NCI-H2227 (cell line): ENCODE data around the gene RAD51B.
"Not testable (repeated sequence)": the region's sequence is repeated elsewhere in the genome, so short reads cannot be mapped to it uniquely, and the experiment has no call there.

Source experiments
- DNase-seq: peaks from one replicate; lab custom pipeline; 2025; ENCODE audit not compliant: unreplicated experiment; lab: John Stamatoyannopoulos, UW

Gene RAD51B

DNA sequence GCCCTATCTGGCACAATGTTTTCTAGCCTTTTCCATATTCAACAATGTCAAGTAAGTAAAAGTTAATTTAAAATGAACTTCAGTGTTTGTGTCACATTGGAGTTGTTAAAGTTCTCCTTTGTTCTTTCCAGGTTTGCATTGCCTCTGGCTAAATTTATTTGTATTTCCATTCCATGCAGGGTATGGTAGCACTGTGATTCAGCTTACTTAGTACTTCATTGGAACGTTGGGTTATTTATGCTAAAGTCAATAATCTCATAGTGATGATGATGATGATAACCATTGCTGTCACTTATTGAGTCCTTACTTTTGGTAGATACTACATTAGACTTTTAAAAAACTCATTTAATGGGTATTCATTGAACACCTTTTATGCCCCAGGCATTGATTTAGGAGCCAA, 286.9 kb downstream of the RAD51B start:
- no peak for DNase-seq

DNA sequence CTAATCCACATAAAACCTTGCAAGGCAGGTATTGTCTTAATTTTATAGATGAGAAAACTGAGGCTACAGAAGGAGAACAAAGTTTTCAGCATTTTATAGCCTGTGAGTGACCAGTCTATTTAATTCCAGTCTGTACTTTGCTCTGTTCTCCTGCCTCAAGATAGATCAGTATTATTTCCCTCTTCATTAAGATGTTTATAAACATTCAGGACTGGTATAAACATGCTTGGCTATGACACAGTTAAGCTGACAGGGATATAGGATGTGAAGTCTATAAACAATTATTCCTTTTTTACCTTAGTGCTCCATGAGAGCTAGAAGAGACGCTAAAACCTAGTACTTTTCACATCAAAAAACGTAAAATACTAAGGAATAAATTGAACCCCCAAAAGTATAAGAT, 287.3 kb downstream of the RAD51B start:
- DNase-seq, result no peak

DNA sequence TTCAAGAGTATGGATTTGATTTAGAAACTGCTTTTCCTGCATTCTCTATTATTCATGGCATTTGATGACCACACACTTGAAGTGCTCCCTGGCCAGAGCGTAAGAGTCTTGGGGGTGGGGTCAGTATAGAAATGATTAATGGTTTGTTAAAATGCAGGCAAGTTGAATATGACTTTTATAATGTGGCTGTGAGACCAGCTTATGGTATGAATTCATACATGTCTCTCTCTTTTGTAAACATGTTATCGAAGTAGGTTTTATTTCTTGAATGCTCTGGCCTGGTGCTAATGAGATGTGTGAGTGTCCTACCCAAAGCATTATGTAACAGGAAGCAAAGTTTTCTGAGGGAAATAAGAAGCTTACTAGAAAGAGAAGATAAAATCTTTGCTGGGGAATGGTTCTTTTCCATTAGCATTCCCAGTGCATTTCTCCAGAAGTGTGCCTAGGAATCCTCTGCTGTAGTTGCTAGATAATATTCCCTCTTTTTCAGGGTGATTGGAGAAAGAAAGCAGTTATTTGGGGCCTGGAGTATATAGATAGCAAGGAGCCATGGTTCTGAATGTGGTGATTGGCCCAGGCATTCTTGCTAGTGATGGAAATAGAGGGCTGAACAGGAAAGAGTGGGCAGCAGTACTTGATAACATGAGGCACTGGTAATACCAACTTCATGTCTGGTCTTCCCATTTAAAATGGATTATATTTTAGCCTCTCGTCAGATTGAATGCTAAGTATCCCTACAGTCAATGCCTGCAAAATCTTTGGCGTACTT, 289.7 kb downstream of the RAD51B start:
- DNase-seq, result no peak

DNA sequence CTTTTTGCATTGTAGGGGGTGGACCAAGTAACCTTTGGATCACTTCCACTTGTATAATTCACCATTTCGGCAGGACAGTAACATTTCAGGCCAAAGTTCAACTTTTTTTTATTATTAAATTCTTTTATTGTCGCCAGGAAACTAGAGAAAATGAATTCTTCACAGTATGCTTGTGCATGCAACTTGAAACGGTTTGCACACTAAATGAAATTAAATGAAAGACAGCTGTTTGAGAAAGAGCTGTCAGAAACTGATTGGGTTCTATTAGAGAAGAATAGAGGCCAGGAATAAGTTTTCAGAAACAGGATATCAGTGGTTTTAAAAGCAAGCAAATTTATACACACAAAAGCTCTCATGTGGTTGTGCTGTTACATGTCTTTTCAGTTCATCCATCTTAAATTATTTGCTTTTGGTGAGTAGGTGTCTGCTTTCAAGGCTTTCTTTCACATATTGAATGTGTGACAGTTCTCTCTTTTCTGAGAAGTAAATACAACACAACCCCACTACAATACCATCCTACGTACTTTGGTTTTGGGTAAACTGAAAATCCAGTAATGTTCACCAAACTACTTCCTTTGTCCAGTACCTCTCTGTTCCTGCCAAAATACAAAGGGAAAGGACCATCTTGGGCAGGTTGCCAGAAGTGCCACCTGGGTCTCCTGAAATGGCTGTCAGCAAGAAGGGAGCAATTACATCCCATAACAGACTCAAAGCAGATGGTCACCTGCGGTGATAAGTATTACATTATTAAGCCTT, 291.7 kb downstream of the RAD51B start:
- DNase-seq, result peak; percentile 95

DNA sequence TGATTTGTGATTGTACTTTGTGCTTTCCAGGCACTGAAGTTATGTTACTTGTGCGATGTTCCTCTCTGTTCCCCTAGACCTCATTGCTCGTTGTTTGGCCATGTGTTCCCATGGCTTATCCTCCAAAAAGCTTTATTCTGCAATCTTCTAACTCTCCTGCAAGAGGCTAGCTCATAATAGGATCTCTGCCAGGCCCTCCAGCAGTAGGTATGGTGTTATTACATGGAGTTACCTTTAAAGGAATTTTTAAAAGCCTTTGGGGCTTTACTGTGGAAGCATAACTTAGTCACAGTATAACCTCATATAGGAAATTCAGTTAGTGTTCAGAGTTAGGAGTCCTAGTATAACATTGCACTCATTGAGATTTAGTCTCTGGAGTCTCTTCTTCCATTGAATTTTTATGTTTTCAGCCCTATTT, 292.3 kb downstream of the RAD51B start:
- no peak for DNase-seq

DNA sequence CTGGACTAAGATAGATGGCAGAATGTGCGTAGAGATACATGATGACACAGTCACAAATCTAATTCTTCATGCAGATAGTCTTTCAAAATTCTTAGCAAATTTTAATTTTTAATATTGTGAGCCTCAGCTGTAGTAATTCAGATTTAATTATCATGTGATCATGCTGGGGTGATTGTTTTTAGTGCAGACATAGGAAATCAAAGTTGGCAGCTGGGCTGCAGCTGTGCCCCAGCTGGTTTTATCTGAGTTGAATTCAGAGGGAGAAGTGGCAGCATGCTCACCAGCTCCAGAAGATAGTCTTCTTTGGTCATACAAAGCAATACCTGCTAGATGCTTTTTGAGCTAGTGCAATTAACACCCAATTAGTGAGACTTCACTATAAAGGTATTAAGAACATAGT, 292.9 kb downstream of the RAD51B start:
- DNase-seq, result no peak

GRCh38 chr14:68113343-68113930, 293.9 kb downstream of the RAD51B start:
- no peak for DNase-seq

GRCh38 chr14:68115952-68116351, 296.4 kb downstream of the RAD51B start:
- DNase-seq, result not testable (repeated sequence)

DNA sequence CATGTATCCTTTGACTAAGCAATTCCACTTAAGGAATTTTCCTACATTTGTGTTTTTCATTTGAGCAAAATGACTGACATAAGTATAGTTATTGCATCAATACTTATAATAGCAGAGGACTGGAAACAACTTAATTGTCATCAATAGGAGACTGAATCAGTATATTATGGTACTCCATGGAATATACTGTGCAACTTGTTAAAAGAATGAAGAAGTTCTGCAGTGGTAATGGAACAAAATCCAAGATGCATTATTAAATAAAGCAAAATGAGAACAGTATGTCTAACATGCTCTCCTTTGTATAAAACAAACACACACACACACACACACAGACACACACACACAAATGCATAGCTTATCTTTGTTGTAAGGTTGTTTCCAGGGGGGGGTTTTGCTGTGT, 303.1 kb downstream of the RAD51B start:
- DNase-seq, result no peak

DNA sequence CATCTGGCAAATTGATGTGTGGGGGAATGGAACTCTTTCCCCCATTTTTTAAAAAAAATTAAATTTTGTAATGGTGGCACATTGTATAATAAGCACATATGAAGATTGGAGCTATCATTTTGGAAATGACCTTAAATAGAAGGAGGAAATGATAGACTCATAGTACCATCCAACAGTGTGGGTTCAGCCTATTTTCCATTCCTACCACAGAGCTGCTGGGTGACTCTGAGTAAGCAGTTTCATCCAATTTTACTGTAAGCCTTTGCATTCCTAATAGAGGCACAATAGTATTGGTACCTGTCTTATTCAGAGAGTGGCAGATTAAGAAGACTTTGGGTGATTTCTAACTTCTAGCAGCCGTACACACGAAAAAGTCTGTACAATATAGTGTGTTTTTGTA, 304.5 kb downstream of the RAD51B start:
- DNase-seq, result no peak

GRCh38 chr14:68124979-68125731, 305.6 kb downstream of the RAD51B start:
- DNase-seq, result no peak

DNA sequence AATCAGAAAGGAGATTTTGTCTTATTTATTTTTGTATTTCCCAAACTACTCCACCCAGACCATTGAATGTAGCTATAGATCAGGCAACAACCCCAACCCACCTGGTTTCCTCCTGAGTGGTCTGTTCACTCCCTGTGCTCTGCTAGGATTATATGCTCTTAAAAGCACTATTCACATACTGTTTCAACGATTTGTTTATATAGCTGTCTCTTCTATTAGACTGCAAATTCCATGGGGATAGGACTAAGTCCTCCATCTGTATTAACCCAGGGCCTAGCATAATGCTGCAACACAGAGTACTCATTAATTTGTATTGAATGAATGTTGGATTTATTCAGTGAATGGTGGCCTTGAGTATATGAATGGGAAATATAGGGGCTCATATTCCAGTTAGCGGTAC, 307.6 kb downstream of the RAD51B start:
- no peak for DNase-seq

DNA sequence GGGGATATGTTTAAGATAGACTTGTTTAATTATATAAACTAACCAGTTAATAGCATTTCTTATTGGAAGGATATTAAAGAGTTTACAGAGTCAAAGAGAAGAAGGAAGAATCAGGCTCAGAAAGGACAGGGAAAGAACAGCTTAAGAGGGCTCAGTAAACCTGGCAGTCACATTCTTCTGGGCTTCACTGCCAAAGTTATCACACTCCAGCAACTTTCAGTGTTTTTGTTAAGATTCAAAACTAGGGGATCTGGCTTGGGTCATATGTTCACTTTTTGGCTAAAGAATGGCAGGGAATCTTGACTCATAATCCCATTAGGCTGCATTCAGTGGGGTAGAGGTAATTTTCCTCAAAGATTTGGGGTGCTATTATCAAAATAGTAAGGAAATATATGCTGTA, 312.3 kb downstream of the RAD51B start:
- no peak for DNase-seq

DNA sequence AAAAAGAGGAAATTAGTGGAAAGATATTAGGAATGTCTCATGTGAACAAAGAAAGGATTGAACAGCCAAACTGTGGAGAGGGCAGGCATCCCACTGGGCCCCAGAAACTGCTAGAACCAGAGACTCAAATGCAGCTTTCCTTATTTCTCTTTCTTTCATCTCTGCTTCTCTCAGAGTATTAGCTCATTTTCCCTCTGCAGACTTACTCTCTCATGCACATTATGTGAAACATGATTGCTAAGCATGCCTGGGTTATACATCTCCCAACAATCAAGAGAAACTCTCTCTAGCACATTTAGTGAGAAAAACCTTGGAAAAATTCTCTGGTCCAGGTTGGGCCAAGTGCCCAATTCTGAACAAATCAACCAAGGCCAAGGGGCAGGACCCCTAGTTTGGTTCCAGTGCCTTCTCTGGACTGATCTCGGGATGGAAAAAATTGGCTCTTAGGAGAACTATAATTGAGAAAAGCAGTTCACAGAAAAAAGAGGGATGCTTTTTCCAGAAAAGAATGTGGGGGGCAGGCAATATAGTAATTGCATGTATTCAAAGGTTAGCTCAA, 313.1 kb downstream of the RAD51B start:
- DNase-seq, result no peak

DNA sequence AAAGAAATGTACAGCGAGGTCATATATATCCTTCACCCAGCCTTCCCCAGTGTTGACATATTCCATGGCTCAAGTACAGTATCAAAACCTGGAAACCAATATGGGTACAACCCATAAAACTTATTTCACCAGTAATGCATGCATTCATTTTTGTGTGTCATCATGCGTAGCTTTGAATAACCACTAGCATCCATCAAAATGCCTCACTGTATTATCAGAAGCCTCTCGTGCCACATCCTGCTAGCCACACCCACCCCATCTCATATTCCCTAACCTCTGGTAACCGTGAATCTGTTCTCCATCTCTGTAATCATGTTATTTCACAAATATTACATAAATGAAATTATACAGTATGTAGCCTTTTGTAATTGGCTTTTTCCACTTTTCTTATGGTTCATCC, 314.3 kb downstream of the RAD51B start:
- no peak for DNase-seq

DNA sequence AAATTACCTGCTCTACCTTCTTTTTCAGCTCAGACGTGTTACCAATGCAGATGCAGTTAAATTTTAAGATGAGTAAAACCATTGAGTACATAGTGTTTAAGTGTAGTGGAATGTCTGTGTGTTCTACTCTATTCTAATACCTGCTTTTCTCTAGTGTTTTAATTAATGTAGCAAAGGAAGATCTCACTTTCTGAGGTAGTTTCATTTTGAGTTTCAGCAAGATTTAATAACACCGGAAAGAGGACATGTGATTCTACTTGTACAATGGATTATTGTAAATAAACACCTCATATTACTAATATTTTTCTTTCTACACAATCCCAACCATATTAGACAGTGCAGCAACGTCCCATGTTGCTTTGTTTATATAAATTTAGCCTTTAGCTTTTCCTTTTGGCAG, 315.4 kb downstream of the RAD51B start:
- DNase-seq, result no peak

- DNase-seq, result no peak
Observed at GRCh38 chr14:68135566-68135965, 316.0 kb downstream of the RAD51B start.

DNA sequence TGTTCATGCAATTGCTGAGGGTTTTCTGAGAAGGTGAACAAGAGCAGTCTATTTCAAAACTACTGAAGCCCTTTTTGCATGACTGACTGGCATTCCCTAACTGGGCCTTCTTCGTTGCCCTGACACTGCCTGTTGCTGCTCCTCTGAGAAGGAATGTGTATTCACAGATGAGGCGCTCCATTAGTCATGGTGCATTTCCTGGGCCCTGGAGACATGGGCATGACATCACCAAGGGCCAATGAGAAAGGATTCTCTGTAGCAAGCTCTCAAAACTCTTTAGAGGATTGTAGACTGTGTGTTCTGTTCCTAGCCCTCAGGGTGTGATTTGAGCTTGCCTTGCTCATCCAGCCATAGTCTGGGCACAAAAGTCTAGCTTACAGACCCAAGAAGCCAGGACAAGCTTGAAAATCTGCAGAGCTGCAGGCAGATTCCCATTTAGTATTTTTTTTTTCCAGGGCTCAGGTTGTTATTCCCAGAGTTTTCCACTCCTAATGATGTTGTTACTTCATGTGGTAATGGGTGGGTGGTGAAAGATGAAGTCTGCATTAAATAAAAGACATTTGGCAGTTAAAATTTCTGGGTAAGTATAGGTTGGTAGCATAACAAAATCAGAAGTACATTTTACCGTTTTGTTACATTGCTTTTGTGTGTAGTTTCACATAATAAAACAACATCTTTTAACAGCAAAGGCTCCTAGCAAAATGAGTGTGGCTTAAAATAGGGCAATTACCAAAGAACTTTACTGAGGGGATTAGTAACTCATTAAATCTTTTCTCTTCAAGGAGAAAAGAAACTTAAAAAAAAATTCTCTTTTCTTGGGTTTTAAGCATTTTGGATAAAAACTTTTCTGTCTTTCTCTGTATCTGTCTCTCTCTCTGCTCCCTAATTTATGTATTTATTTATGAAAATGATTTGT, 318.4 kb downstream of the RAD51B start:
- DNase-seq, result peak; percentile 44

GRCh38 chr14:68139431-68140075, 320.0 kb downstream of the RAD51B start:
- DNase-seq, result peak; percentile 23
